Stimulated activated CD8-positive, alpha-beta memory T cell treated with anti-CD3 and anti-CD28 coated beads, Interleukin-4, amount 100 ng/mL, for 24 hours (primary cell): ENCODE results near the gene C16orf89.
"Not testable (repeated sequence)": the region's sequence is repeated elsewhere in the genome, so short reads cannot be mapped to it uniquely, and the experiment has no call there.

Experiments used
- DNase-seq: peaks from one replicate; pipeline ENCODE4 v3.0.0-alpha.2; 2020; ENCODE audit warnings: low read depth

C16orf89 gene, protein sequence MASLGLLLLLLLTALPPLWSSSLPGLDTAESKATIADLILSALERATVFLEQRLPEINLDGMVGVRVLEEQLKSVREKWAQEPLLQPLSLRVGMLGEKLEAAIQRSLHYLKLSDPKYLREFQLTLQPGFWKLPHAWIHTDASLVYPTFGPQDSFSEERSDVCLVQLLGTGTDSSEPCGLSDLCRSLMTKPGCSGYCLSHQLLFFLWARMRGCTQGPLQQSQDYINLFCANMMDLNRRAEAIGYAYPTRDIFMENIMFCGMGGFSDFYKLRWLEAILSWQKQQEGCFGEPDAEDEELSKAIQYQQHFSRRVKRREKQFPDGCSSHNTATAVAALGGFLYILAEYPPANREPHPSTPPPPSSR

DNA sequence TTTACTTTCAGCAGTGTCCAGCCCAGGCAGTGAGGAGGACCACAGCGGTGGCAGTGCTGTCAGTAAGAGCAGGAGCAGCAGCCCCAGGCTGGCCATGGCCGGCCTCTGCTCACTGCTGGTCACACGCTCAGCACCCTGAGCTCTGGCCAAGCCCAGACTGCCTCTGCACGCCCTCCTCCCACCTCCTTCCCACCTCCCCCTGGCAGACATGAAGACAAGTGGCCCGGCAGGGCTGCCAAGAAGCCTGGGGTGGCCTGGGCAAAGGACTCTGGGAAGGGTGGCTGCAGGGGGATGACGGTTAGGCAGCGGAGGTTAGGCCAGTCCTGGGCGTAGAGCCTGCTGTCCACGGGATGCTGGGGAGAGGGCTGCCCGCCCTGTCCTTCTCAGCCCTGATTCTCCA lies at the start of gene C16orf89:
Gene C16orf89 (minus strand): TSS at position 144 of the 400 bp plus-strand sequence. CDS start 48 bp downstream, at position 96.
- no peak for DNase-seq

DNA sequence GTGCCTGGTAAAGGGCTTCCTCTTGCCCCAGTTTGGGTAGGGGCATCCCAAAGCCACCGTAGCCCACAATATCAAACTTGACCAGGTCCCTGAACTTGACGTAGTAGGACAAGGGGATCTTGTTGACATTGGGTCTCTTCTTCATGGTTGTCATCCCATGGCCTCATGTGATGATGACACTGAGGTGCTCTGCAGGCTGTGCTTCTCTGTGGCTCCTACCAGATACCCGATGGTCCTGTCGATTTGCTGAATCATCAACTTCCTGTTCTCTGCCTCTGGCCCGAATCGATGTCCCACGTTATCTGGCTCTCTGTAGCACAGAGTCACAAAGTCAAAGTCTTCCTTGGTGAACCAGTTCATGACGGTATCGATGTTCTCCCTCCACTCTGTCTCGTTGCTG lies 45.2 kb upstream of the C16orf89 start:
- not testable (repeated sequence) for DNase-seq

DNA sequence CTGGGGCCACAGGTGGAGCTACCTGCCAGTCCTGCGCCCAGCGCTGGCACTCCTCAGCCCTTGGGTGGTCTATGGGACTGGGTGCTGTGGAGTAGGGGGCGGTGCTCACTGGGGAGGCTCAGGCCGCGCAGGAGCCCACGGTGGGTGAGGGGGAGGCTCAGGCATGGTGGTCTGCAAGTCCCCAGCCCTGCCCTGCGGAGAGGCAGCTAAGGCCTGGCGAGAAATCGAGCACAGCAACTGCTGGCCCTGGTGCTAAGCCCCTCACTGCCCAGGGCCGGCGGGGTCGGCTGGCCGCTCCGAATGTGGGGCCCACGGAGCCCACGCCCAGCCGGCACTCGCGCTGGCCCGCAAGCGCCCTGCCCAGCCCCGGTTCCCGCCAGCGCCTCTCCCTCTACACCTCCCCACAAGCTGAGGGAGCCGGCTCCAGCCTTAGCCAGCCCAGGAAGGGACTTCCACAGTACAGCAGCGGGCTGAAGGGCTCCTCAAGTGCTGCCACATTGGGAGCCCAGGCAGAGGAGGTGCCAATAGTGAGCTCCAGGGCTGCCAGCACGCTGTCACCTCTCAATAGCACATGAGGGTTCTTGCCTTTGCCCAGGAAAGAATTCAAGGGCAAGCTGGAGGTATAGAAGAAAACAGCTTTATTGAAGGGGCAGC lies 42.9 kb upstream of the C16orf89 start:
- no peak for DNase-seq

DNA sequence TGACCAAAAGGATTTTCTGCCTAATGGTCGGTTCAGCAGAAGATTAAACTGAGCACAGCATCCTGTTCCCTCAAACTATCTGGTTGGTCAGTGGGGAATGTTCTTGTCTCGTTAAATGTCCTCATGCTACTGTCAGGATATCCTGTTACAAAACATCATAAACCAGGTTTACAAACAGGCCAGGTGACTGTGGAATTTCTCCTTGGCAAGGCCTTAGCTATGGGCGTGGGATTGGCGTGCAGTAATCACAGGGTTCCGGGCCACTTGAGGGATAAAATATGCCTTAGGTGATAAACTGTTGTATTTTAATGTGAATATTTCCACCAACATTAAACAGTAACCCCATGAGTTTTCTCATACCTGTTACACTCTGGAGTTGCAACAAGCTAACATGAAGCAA lies 39.3 kb upstream of the C16orf89 start:
- not testable (repeated sequence) for DNase-seq

DNA sequence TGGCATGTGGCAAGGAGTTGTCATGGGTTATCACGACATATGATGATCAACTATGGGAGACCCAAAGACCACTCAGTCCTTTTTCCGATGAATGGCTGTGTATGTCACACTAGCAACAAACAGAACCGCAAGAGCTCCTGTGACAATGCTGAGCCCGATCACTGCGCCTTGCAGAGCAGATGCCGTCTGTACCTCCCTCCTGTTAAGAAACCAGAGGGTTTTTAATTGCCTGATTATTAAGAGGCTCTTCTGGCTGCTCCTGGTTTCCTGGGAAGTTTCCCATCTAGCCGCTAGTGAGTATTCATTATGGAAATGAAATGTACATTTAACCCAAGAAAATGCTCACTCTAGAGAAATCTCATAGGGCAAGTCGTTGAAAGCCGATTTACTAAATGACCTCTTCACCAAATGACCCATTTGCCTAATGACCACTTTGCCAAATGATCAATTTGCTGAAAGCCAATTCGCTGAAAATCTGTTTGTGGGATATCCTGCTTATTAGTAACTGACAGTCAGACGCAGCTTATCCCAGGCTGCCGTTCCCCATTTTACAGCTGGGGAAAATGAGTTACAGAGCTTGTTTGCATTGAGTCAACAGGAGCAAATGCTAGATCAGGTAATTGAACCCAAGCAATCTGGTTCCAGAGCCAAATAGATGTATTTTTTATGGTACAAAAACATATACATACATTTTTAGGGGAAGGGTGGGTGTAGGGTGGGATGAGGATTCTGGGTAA lies 37.7 kb upstream of the C16orf89 start:
- not testable (repeated sequence) for DNase-seq

DNA sequence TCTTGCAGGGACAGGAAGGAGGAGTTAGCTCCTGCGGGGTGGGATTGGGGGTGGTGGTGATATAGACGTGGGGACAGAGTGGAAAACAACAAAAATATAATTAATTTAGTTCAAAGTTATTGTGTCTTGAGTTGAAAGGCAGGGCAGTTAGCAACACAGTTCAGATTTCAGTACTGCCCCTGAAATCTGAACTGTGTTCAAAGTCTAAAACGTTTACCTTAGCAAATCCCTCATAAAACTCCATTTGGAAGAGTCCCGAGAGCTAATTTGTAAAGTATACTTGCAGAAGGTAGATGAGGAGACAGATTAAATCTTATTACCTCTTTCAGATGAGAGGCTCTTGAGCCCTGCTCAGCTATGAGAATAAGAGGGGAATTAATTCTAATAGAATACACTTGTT lies 33.4 kb upstream of the C16orf89 start:
- not testable (repeated sequence) for DNase-seq

DNA sequence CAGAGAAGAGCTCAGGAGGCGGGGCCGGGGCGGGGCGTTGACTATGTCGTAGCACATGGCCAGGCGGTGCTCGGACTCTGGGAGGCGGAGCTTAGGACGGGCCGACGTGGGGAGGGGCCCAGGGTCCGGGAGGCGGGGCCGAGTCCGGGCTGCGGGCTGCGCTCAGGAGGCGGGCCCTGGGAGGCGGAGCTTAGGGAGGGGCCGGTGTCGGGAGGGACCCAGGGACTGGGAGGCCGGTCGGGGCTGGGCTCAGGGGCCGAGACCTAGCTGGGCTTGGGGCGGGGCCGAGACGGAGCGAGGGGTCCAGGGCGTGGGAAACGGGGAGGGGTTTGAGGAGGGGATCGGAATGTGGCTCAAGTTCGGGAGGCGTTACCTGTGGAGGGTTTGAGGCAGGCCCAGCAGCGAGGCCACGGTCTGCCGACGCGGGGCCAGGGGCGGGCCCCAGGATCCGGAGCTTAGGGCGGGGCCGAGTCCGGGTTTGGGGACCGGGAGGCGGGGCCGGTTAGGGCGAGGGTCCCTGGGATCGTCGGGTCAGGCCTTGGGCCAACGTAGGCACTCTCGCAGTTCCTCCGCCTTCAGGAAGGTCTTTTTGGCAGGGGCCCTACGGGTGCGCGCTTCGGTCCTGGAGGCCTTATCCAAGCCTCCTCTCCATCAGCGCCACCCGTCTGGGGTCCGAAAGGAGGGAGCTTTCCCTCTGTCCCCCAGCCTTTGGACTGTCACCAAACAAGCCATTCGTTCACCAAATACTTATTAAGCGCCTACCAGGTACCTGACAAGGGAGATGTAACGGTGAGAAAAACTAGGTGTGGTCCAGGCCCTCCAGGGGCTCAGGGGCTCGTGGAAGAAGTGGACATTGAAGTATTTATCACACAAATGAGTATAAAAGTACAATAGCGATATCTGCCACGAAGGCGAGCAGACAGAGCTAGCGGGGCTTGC lies 32.7 kb upstream of the C16orf89 start:
- peak; percentile 54 for DNase-seq

DNA sequence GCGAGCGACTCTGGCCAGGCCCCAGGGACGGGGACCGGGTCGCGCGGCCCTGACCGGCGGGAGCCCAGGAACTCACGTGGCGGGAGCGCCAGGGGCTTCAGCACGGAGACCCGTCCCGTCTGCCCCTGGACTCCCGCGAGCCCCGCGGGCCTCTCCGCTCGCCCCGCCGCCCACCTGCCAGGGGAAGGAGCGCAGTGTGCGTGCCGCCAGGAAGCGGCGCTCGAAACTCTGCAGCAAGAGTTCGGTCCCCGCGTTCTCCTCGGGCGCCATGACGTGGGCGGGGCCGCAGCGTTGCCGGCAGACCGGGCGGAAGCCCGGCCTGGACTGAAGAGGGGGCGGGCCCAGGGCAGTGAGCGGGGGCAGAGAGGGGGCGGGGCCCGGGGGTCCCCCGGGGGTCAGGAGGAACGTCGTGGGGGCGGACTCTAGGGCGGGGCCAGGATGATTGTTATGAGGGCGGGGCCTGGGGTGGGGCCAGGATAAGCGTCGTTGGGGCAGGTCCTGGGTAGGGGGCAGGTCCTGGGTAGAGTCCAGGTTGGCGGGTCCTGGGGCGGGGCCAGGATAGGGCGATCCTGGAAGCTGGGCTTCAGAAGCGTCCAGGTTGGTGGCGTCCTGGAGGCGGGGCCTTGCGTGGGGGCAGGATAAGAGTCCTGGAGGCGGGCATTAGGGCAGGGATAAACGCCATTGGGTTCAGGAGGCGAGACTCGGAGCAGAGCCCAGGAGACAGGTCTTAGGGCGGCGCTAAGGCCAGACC lies 31.9 kb upstream of the C16orf89 start, which contains the start of gene EEF2KMT:
Gene EEF2KMT (minus strand): TSS at position 326 of the 751 bp plus-strand sequence. CDS start 56 bp downstream, at position 270.
- DNase-seq, result peak; percentile 94

DNA sequence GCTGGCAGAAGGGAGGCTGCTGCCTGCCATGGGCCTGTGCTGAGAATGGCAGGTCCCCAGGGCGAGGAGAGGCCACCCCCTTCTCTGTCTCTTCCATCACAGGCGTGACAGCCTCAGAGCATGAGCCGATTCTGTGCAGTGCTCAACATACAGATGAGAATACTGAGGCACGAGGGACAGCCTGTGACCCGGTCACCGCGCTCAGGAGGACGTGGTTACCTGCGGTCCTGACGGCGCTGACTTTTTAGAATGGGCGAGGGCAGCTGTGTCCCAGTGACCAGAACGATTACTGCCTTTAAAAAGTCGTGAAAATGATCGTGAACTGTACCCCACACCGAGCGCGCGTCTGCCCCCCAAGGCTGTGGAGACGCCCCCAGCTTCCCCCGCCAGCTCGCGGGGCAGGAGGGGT lies 31.3 kb upstream of the C16orf89 start:
- peak; percentile 15 for DNase-seq

DNA sequence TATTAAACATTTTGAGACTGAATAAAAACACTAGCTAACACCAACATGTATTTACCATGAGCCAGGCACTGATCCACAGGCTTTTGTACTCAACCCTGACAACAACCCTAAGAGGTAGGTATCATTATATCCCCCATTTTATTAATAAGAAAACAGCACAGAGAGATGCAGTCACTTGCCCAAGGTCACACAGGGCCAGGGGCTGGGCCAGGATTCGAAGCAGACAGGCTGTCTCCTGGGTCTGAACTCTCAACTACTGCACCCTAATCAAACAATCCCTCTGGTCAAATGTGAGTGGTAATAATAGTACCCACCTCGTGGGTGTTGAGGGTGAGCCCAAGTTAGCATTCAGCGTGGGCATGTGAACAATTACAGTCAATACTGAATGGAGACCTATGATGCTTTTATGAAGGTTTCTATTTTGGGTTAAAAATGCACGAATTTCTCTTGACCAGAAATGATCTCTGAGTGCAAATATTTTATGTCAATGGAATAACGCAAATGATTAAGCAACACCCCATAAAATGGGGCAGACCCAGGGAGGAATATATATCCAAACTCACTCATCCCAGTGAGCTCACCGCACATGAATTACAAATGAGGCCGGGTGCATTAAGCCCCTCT lies 30.8 kb upstream of the C16orf89 start:
- DNase-seq, result not testable (repeated sequence)

DNA sequence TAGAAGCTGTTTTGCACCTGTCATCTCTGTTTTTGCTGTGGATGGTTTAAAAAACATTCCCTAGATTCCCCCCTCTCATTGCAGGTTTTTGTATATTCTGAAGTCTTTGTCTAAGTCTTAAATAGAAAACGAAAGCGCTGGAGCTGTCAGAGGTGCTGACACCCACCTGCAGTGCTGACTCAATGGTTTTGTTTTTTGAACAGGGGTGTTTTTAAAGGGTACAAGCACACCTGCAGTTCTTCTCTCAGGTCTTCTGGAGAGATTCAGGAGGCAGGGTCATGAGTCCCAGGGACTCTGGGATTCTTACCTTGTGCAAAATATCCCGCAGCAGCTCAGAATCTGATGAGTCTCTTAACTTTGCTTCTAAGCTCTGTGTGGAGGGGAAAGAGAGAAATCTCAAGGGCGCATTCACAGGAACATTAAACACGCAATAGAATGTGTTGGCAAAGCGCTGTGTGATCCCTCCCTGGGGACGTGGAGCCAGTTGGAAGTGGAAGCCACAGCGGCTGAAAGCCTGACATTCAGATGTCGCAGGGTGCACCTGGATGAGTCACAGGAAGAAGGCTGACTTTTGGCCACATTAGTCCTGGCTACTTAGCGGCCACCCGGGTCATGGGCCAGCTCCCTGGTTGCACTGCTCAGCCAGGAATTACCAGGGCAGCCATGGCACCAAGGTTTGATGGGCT lies 29.5 kb upstream of the C16orf89 start:
- not testable (repeated sequence) for DNase-seq

DNA sequence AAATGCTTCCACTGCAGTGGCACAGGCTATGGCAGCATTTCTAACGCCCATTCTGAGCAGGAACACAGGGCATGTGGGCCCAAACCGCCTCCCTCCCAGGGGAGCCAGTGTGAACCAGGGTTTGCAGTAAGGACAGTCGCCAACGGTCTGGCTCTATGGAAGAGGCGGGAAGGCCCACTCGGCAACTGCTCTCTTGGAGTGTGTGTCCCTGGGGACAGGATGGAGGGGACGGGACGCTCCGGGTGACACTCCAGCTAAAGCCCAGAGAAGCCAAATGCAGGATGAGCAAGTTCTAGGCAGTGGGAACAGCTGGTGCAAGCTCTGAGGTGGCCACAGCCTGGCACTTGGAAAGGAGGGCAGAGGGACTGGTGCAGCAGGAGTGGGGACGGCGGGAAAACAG lies 28.0 kb upstream of the C16orf89 start:
- not testable (repeated sequence) for DNase-seq

DNA sequence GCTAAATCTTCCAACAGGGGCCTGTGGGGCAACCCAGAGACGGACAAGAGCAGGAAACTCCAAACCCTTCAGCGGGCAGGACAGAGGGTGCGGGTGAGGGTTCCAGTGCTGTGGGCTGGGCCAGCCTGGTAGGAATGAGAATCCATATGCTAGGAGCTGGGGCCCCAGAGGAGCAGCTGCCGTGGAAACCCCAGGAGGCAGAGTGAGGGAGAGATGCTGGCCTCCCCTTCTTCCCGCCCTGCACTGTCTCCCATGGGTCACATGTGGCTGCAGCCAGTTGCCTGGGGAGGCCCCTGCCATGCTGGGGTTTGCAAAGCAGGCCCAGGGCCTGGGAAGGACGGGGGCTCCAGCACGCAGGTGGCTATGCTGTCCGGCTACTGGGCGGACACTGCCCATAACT lies 27.3 kb upstream of the C16orf89 start:
- not testable (repeated sequence) for DNase-seq

DNA sequence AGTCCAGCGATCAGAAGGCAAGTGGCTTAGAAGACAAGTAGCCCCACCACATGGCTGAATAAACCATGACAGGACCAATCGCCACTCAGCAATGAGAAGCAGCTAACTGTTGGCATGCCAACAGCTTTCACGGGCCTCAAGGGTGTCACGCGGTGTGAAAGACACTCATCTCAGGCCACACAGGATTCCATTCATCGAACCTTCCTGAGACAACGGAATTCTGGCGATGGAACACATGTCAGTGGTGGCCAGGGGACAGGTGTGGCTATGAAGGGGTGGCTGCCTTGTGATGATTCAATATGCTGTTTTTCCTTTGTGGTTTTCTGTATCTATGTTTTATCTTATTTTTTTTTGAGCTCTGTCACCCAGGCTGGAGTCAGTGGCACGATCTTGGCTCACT lies 24.8 kb upstream of the C16orf89 start:
- DNase-seq, result not testable (repeated sequence)

DNA sequence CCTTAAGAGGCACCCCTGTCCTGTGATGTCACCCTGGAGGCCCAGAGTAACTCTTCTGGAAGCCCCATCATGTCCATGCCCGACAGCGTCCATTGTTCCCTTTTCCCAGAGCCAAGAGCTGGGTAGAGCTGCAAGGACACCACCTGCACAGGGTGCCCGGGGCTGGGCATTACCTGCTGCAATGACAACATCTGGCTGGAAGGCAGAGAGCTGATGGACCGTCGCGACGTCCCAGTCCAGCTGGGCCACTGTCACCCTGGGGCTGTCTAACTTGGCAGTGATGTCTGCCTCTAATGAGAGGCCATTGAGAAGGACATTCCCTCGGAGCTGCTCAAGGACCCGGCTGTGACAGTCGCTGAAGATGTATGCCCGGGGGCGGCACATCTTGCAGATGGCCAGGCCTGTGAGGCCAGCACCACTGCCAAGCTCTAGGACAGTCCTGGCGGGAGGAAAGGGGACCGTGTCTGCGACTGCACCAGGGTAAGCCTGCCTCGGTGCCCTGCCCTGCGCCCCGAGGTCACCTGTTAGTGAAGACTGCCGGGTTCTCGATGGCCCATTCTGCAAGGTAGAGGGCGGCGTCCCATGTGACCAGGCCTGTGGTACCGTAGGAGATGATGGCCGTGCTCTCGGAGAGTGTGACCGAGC lies 24.3 kb upstream of the C16orf89 start:
- DNase-seq, result not testable (repeated sequence)

DNA sequence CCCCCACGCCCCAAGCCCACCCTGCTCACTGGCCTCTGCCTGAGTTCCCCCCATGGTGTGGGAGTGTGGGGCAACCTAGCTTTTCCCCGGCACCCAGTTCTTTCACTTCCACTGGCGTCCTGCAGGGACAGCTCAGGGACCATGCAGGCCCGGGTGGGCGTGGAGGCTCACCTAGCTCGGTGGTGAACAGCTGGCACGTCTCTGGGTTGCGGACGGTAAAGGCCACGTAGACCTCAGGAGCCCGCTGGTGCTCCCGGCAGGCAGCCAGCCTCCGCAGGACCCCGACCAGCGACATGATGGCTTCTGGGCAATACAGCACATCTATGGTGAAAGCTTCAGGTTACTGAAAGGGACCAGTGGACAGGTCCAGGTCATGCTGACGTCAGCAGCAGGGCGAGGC lies 23.2 kb upstream of the C16orf89 start:
- not testable (repeated sequence) for DNase-seq

DNA sequence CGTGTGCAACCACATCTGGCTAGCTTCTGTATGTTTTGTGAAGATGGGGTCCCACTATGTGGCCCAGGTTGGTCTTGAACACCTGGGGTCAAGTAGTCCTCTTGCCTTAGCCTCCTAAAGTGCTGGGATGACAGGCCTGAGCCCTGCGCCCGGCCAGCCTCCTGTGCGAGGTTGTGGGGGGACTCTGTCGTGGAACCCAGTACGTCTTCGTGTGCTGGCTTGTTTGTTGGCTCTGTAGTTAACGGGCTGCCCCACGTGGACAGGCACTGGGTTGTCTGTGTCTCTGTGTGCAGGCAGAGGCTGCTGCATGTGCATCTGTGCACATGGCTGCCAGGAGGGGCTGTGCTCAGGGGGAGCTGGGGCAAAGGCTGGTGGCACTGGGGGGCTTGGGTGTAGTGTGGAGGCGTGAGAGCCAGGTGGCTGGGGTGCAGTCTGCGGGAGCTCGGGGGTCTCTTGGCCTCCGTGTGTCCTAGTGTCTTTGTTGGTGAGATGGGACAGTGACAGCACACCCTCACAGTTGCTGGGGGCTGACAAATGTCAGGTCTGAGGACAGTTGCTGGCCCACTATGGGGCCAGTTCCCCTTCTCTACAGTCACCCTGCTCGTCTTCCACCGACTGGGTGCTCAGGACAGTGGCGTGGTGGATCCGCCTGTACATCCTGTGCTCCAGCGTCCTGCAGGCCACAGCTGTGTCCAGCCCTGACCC lies 22.5 kb upstream of the C16orf89 start:
- DNase-seq, result not testable (repeated sequence)

DNA sequence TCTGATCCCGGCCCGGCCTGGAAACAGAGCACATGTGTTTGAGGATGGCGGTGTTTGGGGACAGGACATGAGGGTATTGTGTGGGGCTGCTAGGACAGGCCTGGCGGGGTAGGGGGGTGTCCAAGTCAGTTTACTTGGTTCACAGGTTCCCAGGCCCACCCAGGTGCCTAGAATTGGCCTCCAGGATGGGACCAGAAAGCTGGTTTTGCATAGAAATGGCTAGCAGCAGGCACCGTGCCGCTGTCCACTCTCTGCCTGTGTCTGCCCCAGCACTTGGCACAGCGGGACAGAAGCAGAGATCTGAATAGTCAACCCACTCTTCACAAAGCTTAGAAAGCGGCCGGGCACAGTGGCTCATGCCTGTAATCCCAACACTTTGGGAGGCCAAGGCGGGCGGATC lies 20.0 kb upstream of the C16orf89 start:
- DNase-seq, result not testable (repeated sequence)
